RCC 7860 (cell line): ENCODE results near the gene RANBP1.

Experiments
- DNase-seq: peaks from one replicate; pipeline ENCODE4 v3.0.0-alpha.2; 2015; ENCODE audit warnings: low spot score
- FAIRE-seq: peaks from 2 replicates; lab custom pipeline; 2012; peaks lifted over from hg19 to GRCh38; lab: Jason Lieb, UNC

The RANBP1 gene

DNA sequence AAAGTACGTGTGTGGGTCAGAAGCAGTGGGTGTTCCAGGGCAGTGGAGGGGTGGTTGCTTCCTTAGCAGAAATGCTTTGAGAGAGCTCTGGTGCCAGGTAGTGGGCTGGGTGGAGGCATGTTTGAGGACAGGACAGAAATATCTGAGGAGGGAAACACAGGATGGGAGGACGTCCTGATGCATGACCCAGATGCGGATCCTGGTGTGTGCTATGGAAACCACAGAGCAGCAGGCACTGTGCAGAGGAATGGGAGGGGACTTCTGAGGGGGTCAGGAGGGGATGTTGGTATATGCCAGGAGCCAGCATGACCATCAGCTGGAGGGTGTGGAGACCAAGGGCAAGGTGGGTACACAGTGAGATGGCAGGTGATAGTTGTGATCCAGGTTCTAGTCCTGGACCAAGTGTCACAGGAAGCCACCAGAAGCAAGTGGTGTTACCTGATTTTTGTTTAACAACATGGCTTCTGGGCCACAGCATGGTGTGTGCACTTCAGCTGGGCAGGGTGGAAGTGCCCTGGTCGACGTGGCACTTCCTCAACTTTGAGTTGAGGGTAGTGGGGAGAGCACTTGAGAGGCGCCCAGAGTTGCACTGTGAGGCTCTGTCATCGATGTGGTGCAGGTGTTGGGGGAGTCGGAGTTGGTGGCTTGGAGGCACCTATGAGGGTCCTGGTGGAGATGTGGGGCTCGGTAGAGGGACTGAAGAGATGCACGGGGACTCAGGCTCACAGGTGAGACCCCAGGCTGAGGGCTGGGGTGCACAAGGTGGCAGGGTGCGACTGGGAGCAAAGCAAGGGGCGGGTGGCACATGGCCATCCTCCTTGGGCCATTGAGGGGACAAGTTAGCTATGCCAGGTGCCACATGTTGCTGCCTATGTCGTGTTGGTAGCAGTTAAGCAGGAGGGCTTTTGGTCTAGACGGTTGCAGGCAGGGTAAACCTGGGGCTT is 28.3 kb upstream of the RANBP1 start:
- FAIRE-seq (no peak), DNase-seq (no peak)

DNA sequence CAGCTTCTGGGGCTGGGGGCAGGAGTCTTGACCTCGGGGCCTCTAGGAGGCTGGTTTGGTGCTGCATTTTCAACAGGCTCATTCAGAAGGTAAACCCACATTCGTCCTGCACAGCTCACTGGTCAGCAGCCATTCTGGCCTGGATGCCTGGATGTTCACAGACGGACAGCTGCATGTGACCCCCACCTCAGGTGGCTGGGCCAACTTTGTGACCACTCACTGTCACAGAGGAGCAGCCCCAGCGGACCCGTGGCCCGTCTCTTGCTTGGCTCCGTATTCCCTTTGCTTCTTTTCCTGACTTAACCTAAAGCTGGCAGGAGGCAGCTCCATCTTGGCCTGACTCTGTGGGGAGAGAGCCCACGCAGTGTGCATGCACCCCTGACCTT is 27.6 kb upstream of the RANBP1 start:
- DNase-seq (no peak), FAIRE-seq (no peak)

DNA sequence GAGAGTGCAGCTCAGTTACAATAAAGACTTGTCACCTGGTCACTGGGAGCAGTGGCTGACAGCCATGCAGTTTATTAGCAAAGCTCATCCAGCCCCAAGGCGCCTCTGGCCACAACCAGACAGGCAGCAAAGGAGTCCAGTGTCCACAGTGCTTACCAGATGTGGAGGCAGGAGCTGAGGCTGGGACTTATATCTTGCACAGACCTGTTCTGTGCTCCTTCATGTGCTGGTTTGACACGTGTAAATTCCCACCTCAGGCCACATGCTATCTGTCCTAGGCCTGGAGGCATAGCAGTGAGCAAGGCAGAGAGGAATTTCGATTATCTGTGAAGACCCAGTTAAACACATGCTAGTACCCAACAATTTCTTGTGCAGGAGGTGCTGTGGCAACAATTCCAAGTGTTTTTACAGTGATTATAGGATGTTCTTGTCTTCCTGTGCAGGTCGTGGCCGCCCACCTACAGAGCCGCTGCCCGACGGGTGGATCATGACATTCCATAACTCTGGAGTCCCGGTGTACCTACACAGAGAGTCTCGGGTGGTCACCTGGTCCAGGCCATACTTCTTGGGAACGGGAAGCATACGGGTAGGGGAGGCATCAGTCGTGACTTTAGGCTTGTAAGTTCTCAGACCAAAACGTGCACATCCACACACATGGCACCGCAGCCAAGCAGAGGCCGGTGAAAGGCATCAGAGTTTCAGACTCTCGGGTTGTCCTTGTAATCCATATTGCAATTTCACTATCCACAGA is 26.5 kb upstream of the RANBP1 start:
- FAIRE-seq (no peak), DNase-seq (no peak)

DNA sequence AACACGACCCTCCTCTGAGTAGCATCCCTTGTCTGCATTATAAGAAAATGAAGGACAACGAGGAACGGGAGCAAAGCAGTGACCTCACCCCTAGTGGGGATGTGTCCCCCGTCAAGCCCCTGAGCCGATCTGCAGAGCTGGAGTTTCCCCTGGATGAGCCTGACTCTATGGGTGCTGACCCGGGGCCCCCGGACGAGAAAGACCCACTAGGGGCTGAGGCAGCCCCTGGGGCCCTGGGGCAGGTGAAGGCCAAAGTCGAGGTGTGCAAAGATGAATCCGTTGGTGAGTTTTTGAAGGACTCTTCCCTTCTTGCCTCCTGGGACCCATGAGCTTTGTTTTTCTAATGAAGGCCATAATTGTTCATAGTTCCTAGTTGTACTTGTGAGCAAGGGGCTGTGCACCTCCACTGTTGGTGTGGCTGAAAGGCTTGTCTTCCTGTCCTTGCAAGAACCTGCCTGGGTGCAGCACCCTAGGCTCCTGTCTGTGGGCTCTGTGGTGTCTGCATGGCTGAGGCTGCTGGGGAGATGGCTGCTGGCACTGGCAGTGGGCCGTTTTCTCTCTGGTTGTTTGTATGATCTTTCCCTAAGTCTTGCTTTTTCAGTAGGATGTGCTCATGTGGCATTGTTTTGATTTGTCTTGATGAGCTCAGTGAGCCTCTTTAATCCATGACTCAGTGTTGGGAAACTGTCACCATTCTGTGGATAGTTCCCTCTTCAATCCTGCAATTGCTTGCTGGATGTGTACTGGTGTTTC is 25.8 kb upstream of the RANBP1 start:
- DNase-seq (no peak), FAIRE-seq (no peak)

DNA sequence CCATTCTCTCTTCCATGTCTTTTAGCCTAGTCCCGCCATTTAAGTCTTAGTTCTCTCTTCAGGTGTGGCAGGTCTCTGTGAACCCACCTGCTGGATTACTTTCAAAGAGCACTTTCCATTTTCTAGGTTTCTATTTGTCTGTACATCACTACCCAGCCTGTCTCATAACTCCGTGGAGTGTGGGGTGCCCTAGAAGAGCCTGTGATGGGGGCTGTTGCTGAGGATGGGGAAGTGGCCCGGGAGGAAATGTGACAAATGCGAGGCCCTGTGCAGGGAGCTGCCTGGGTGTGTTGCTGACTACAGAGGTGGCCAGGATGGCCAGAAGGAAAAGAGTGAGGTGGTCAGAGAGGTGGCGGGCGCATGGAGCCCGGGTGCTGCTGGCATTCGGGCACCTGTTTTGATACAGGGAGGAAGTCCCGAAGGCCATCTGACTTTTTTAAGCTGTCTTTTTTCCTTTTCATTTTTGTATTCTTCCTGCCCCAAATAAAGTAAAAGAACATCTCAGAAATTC is 25.1 kb upstream of the RANBP1 start:
- no peak for FAIRE-seq

DNA sequence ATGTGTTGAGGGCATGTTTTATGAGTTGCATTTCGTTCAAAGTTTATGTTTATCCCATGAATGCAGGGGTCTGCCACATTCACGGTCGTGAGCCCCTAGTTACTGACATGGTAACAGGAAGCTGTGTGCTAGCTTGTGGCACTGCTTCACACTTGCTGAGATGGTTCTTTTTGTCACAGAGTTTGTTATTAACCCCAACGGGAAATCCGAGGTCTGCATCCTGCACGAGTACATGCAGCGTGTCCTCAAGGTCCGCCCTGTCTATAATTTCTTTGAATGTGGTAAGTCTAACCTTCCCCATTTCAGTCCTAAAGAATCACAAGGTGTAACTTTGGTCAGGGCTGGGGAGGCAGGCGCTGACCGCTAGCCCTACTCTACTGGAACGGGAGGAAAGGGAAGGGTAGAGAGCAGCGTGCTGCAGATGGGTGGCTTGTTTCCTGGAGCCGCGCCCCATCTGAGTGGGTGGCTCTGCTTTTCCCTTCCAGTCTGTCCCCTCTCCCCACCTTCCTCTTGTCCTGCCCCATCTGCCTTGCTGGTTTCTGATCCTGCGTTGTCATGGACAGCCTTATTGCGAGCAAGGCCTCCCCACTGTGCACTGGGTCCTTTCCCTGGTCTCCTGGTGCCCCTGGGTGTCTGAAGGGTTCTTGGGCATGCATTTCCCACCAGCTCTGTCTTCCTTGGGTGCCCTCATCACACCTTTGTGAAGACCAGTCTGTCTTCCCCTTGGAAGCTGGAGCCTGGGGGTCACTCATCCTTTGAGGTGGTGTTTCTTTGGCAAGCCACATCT is 24.0 kb upstream of the RANBP1 start:
- FAIRE-seq (no peak), DNase-seq (no peak)

More for the DNA sequence above, 25.1 kb upstream of the RANBP1 start:
- no peak for DNase-seq

DNA sequence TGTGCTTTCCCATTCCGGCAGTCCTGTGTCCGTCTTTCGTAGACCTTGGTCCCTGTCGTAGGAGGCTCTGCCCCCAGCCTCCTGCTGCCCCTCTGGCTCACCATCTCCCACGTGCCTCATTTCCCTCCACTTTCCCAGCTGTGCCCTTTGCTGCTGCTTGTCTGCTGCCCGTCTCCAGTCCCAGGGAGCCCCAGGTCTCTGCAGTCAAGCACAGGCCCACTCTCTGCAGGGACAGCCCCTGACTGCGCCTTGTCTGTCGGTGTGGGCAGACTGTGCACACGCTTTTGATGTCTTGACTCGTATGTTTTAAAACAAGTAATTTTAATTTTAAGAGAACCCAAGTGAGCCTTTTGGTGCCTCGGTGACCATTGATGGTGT is 23.4 kb upstream of the RANBP1 start:
- FAIRE-seq: no peak

DNA sequence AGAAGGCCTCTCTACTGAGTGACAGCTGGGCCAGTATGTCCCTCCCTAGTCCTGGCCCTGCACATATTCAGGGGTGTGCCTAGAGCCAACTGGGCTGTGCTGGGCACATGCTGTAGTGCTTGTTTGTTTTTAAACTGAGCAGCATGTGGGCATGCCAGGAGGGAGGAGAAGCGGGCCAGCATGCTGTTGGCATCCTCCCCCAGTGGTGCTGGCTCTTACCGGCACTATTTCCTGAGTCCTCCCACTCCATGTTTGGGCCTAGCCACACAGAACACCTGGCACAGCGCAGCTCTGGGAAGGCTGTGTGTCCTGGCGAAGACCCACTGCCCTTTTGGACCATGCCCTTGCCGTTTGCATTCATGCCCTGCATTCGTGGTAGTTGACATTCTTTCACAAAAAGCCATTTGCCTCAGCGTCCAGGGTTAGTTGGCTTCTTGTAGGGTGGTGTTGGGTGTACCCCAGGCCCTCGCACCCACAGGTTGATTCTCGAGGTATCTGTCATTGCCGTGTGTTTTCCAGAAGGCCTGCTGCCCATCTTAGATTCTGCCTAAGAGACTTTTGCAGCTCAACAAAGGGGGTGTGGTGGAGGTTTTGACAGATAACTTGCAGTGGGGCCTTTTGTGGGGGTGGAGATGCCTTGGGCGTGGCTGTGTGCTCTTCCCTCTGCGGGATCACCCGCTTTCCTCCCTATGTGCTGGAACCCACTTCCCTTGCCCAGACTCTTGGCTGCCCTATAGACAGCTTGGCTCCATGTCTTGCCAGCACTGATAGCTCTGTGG is 22.3 kb upstream of the RANBP1 start:
- no peak for FAIRE-seq
- DNase-seq: no peak

More for the DNA sequence above, 23.4 kb upstream of the RANBP1 start:
- DNase-seq: no peak

DNA sequence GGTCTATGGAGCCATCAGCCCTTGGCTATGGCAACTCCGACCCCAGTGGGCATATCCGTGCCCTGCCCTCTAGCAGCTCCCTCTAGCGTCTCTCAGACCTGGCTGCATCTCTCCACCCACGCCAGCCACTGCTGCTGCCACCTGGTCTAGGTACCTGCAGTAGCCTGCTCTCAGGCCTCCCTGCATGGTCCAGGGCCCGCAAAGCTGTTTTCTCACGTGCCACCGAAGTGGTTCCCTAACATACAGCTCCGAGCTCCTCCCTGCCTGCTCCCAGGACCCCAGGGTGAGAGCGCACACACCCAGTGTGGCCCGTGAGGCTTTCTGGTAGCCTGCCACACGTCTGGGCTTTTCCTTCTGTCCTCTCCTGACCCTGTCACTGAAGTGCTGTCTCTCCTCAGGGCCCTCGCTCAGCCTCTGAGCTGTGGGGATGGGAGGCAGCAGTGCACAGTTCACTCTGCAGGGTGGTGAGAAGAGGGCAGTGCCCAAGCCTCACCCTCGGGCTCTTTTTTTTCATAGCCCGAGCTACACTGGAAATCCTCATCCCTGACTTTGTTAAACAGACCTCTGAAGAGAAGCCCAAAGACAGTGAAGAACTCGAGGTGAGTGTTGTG is 21.6 kb upstream of the RANBP1 start:
- FAIRE-seq: no peak
- no peak for DNase-seq

DNA sequence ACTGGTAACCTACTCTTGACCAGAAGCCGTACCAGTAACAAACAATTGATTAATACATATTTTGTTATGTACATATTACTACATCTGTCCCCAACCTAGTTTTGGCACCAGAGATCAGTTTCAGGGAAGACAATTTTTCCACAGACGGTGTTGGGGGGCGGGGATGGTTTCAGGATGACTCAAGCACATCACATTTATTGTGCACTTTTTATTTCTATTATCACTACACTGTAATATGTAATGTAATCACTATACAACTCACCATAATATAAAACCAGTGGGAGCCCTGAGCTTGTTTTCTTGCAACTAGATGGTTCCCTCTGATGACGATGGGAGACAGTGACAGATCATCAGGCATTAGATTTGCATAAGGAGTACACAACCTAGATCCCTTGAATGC is 20.4 kb upstream of the RANBP1 start:
- DNase-seq (no peak), FAIRE-seq (no peak)

DNA sequence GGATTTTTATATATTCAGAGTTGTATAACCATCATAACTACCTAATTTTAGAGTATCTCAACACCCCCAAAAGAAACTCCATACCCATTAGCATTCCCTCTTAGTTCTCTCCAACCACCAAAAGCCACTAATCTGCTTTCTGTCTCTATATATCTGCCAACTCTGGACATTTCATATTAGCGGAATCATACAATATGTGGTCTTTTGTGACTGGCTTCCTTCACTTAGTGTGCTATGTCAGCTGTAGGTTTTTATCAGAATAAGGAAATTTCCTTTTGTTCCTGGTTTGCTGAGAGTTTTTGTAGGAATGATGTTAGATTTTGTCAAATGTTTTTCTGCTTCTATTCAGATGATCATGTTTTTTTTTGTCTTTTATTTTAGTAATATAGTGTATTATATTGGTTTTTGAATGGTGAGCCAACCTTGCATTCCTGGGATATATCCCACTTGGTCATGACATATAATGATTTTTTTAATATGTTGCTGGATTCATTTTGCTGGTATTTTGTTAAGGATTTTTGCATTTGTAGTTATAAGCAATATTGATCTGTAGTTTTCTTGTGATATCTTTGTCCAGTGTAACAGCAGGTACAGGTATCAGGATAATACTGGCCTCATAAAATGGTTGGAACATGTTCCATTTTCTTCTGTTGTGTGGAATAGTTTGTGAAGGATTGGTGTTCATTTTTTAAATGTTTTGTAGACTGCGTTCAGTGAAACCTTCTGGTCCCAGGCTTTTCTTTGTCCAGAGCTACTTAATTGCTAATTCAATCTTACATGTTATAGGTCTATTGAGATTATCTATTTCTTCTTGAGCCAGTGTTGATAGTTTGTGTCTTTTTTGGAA is 19.1 kb upstream of the RANBP1 start:
- no peak for DNase-seq

DNA sequence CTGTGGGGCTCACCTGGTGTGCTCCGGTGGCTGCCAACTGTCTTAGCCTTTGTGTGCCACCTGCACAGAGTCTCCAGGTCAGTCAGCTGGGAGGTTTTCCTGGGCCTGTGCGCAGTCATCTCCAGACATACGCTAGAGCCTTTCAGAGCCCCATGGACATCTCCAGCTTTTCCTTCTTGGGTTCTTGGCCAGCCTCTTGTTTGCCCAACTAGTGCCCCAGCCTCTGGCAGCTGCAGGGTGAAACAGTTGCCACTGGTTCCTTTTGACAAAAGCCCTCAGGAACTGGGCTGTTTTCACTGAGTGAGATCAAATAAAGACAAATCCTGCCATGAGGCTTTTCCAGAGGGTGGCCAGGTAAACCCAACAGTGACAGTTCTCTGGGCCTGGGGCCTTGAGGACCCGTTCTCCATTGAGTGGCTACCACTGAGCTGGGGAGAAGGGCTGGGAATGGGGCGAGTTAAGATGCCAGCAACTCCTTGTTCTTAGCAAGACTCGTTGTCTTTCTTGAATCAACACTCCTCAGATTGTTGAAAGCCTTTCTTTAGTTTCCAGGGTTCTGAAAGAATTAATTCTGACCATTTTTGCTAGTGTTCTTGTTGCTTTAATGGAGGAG is 16.7 kb upstream of the RANBP1 start:
- FAIRE-seq (no peak), DNase-seq (no peak)

More for the DNA sequence above, 19.1 kb upstream of the RANBP1 start:
- FAIRE-seq: no peak

DNA sequence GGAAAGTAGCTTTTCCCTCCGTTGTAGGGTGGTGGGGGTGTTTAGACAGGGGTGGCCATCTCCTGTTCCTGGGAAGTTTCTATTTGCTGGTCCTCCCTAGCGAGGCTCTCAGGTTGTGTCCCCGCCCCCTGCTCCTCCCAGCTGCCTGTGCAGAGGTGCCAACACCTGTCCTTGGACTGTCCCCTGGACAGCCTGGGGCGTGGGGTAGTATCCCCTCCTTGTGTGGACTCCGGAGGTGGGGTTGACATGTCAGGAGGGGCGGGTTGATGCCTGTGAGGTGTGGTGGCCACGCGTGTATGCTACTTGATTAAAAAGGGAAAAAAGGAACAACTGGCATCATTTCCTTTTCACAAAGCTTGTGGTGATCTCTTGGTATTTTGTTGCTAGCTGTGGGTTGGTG is 14.3 kb upstream of the RANBP1 start:
- DNase-seq (no peak), FAIRE-seq (no peak)

DNA sequence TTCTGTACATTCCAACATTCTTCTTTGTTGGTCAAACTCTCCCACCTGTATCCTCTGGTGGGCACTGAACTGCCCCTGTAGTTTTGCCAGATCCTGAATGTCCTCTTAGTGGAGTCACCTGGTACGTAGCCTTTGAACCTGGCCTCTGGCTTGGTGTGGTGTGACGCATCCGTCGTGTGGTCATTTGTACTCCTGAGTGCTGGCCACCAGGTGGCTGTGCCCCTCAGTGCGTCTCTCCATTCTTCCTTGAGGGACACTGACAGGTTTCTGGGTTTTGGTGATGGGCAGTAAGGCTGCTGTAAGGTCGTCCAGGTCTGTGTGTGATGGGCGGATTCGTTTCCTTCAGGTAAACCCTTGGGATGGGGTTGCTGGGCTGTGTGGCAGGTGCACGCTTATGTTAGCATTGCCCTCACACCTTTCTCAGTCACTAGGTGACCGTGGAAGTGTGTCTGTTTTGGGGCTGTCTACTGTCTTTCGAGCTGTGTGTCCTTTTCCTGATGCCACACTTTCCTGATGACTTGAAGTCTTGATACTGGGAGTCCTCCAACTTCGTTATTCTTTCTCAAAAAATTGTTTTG is 13.6 kb upstream of the RANBP1 start:
- DNase-seq: no peak
- no peak for FAIRE-seq

DNA sequence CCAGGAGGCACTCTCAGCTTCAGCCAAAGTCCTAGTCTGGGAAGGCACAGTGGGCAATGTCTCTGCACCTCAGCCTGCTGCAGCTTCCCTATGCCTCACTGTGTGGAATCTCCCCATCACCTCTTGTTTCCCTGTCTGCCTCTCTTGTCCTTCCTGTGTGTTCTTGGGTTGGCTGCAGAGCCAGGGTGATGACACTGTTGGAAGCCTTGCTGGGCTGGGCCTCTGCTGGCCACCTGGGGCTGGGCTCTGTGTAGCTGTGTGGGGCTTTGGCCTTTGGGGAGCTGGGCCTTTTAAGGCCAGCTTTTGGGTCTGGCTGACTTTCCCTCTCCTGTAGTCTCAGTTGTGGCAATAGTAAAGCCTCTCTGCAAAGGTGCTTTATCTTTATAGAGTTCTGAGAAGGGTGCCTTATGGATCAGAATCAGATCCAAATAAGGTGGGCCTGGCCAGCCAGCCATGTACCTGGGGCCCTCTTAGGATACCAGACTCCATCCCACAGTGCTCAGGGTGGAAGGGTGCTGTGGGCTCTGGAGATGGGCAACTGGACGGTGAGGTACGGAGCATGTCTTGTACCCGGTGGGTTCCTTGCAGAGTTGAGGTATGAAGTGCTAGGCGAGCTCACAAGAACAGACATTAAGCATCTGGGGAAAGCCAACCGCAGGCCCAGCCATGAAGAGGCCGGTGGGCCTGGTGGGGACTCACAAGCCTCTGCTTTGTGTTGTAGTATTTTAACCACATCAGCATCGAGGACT is 10.3 kb upstream of the RANBP1 start:
- no peak for FAIRE-seq
- no peak for DNase-seq

DNA sequence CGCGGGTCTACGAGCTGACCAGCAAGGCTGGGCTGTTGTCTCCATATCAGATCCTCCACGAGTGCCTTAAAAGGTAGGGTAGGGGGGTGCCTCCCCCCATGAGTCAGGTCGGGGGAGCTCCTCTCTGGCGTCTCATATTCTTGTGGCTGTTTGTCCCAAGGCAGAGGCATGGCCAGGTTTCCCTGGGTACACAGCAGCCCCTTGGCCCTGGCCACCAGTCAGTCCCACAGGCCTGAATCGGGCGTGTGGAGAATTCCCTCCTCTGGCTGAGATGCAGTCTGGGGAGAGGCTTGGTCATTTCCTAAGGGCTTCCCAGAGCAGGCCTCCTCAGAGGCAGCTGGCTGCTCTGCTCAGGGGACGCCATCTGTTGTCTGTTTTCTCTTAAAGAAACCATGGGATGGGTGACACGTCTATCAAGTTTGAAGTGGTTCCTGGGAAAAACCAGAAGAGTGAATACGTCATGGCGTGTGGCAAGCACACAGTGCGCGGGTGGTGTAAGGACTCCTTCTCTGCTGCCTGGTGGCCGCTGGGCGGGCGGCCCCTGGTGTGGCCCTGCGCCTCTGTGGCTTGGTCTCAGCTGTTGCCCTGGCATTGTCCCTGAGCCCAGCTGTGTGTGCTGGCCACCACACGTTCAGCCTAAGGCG is 9.6 kb upstream of the RANBP1 start:
- FAIRE-seq: no peak

More for the DNA sequence above, 9.6 kb upstream of the RANBP1 start:
- no peak for DNase-seq
